Fibroblast of skin of abdomen (primary cell): ENCODE results near the gene WDFY1.

Source experiments
- DNase-seq: peaks from one replicate; pipeline ENCODE4 v3.0.0-alpha.2; 2013

WDFY1 gene

GRCh38 chr2:223957092-223957851 lies 12.1 kb upstream of the WDFY1 start, which contains the start of gene MRPL44:
TSS of gene MRPL44 (plus strand) at chr2:223957463. CDS start at chr2:223957473, 10 bp downstream.
- peak; percentile 95 for DNase-seq

GRCh38 chr2:223956300-223956699 lies 11.2 kb upstream of the WDFY1 start:
- no peak for DNase-seq

GRCh38 chr2:223954401-223954800 lies 9.3 kb upstream of the WDFY1 start:
- peak; percentile 86 for DNase-seq

GRCh38 chr2:223952280-223952968 lies 7.3 kb upstream of the WDFY1 start:
- DNase-seq = no peak

GRCh38 chr2:223950448-223951347 lies 5.6 kb upstream of the WDFY1 start:
- DNase-seq = no peak

- DNase-seq = no peak
Observed at GRCh38 chr2:223949241-223949840, 4.2 kb upstream of the WDFY1 start.

- no peak for DNase-seq
Observed at GRCh38 chr2:223947711-223948205, 2.6 kb upstream of the WDFY1 start.

- DNase-seq = no peak
Observed at GRCh38 chr2:223945755-223946154, 620 bp upstream of the WDFY1 start.

GRCh38 chr2:223944166-223944702 lies 901 bp downstream of the WDFY1 start:
- no peak for DNase-seq

GRCh38 chr2:223943561-223944008 lies 1.6 kb downstream of the WDFY1 start:
- peak; percentile 63 for DNase-seq

- no peak for DNase-seq
Observed at GRCh38 chr2:223943135-223943534, 2.0 kb downstream of the WDFY1 start.

- DNase-seq = peak; percentile 91
Observed at GRCh38 chr2:223941579-223942277, 3.4 kb downstream of the WDFY1 start.

- DNase-seq = peak; percentile 27
Observed at GRCh38 chr2:223939438-223939837, 5.7 kb downstream of the WDFY1 start.

GRCh38 chr2:223937535-223937934 lies 7.6 kb downstream of the WDFY1 start:
- no peak for DNase-seq

GRCh38 chr2:223936862-223937326 lies 8.2 kb downstream of the WDFY1 start:
- DNase-seq = peak; percentile 40

GRCh38 chr2:223935459-223936125 lies 9.5 kb downstream of the WDFY1 start:
- DNase-seq = no peak

- no peak for DNase-seq
Observed at GRCh38 chr2:223934870-223935269, 10.3 kb downstream of the WDFY1 start.

GRCh38 chr2:223932816-223933800 lies 12.0 kb downstream of the WDFY1 start:
- no peak for DNase-seq
